Measurements from ENCODE around the gene BCAR3. TPM values are rescaled to one million over a fixed set of nuclear protein-coding genes. Genes with fewer than 3 reads are reported as not detected.

Gene BCAR3
- total RNA-seq, 1 experiment from 2014 or later = 9.3 TPM

DNA sequence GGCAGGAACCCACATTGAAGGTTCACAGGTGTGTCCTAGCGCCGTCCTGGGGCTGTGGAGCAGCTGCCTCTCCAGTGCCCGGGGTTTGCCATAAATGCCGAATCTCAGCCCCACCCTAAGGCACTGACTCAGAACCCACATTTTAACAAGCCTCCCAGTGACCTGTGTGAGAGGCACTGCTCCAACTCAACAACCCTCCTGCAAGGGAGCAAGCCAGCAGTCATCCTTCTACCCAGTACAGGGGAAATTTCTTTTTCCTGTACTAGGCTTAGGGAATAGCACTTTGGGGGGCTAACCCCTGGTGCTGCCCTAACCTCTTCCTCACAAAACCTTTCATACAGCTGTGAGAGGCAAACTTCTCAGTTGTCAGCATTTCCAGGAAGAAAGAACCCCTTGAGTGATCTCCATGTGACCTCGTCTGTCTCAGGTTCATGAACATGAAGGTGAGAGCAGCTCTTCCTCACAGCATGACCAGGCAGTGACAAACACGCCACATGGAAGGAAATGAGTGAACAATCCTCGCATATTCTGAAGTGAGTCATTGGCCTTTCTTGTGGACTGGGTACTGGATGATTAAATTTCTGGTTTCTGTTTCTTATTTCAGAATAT is 11.4 kb upstream of the BCAR3 start:
- Histone ChIP-seq H3K27me3 (replicated peaks; ENCODE audit: control insufficient read depth, insufficient read depth, low read length) (no peaks in the 10 kb centered on the region), H3K4me3 (ENCODE audit: low read depth, low read length) (no peak overlapping the region), H3K4me1 (no peaks in the 10 kb centered on the region), H3K36me3 (ENCODE audit: control insufficient read depth, insufficient read depth, low read length) (no peaks in the 10 kb centered on the region), H3K9me3 (no peaks in the 10 kb centered on the region)
- intact Hi-C loops (cut with micrococcal nuclease; ENCODE audit: unreplicated experiment) = no loop called here
- Mint-ChIP-seq H3K27me3 (ENCODE audit: insufficient read depth, unreplicated experiment) (no peaks in the 10 kb centered on the region), H3K9me3 (ENCODE audit: unreplicated experiment) (no peaks in the 10 kb centered on the region), H3K27ac (ENCODE audit: unreplicated experiment) (no peak overlapping the region), H3K4me3 (ENCODE audit: unreplicated experiment) (no peak overlapping the region), H3K36me3 (ENCODE audit: insufficient read depth, unreplicated experiment) (no peaks in the 10 kb centered on the region), H3K4me1 (ENCODE audit: low read depth, unreplicated experiment) (no peaks in the 10 kb centered on the region)
- POLR2A ChIA-PET = no interaction called here
- no TSS peak for BruUV-seq (replicated peaks)
- CTCF ChIA-PET = no interaction called here
- TF ChIP-seq, protein P1, sequence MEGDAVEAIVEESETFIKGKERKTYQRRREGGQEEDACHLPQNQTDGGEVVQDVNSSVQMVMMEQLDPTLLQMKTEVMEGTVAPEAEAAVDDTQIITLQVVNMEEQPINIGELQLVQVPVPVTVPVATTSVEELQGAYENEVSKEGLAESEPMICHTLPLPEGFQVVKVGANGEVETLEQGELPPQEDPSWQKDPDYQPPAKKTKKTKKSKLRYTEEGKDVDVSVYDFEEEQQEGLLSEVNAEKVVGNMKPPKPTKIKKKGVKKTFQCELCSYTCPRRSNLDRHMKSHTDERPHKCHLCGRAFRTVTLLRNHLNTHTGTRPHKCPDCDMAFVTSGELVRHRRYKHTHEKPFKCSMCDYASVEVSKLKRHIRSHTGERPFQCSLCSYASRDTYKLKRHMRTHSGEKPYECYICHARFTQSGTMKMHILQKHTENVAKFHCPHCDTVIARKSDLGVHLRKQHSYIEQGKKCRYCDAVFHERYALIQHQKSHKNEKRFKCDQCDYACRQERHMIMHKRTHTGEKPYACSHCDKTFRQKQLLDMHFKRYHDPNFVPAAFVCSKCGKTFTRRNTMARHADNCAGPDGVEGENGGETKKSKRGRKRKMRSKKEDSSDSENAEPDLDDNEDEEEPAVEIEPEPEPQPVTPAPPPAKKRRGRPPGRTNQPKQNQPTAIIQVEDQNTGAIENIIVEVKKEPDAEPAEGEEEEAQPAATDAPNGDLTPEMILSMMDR (IDR thresholded peaks at IDR 0.05; ENCODE audit: insufficient read depth in 1 of 2, low read depth in 1 of 2, low read length in 1 of 2, severe bottlenecking in 1 of 2, unreplicated experiment in 1 of 2) = no peak
- no peak for DNase-seq

- ChIA-PET CTCF (no interaction called here), POLR2A (no interaction called here)
- no peak overlapping the region for H3K27ac Mint-ChIP-seq (ENCODE audit: unreplicated experiment)
- H3K36me3 Mint-ChIP-seq (ENCODE audit: insufficient read depth, unreplicated experiment) = no peaks in the 10 kb centered on the region
- intact Hi-C loops (cut with micrococcal nuclease; ENCODE audit: unreplicated experiment) = no loop called here
- no peak for DNase-seq
- H3K36me3 ChIP-seq (ENCODE audit: control insufficient read depth, insufficient read depth, low read length) = no peaks in the 10 kb centered on the region
- no peaks in the 10 kb centered on the region for H3K9me3 Mint-ChIP-seq (ENCODE audit: unreplicated experiment)
- H3K4me1 Mint-ChIP-seq (ENCODE audit: low read depth, unreplicated experiment) = no peaks in the 10 kb centered on the region
- H3K27me3 ChIP-seq (replicated peaks; ENCODE audit: control insufficient read depth, insufficient read depth, low read length) = no peaks in the 10 kb centered on the region
- no peaks in the 10 kb centered on the region for H3K4me1 ChIP-seq
- no peaks in the 10 kb centered on the region for H3K9me3 ChIP-seq
- H3K27me3 Mint-ChIP-seq (ENCODE audit: insufficient read depth, unreplicated experiment) = no peaks in the 10 kb centered on the region
- TF ChIP-seq, protein P1 (IDR thresholded peaks at IDR 0.05; ENCODE audit: insufficient read depth in 1 of 2, low read depth in 1 of 2, low read length in 1 of 2, severe bottlenecking in 1 of 2, unreplicated experiment in 1 of 2) = no peak
- H3K4me3 Mint-ChIP-seq (ENCODE audit: unreplicated experiment) = no peak overlapping the region
- no TSS peak for BruUV-seq (replicated peaks)
- H3K4me3 ChIP-seq (ENCODE audit: low read depth, low read length) = no peak overlapping the region
Observed at GRCh38 chr1:93692451-93692861, 10.8 kb upstream of the BCAR3 start.

GRCh38 chr1:93692026-93692425 is 10.4 kb upstream of the BCAR3 start:
- Histone ChIP-seq H3K36me3 (ENCODE audit: control insufficient read depth, insufficient read depth, low read length) (no peaks in the 10 kb centered on the region), H3K4me1 (no peaks in the 10 kb centered on the region), H3K27me3 (replicated peaks; ENCODE audit: control insufficient read depth, insufficient read depth, low read length) (no peaks in the 10 kb centered on the region), H3K9me3 (no peaks in the 10 kb centered on the region), H3K4me3 (ENCODE audit: low read depth, low read length) (no peak overlapping the region)
- Mint-ChIP-seq H3K27me3 (ENCODE audit: insufficient read depth, unreplicated experiment) (no peaks in the 10 kb centered on the region), H3K27ac (ENCODE audit: unreplicated experiment) (no peak overlapping the region), H3K36me3 (ENCODE audit: insufficient read depth, unreplicated experiment) (no peaks in the 10 kb centered on the region), H3K4me1 (ENCODE audit: low read depth, unreplicated experiment) (no peaks in the 10 kb centered on the region), H3K9me3 (ENCODE audit: unreplicated experiment) (no peaks in the 10 kb centered on the region), H3K4me3 (ENCODE audit: unreplicated experiment) (no peak overlapping the region)
- CTCF ChIA-PET = no interaction called here
- no peak for DNase-seq
- no TSS peak for BruUV-seq (replicated peaks)
- TF ChIP-seq, protein P1 (IDR thresholded peaks at IDR 0.05; ENCODE audit: insufficient read depth in 1 of 2, low read depth in 1 of 2, low read length in 1 of 2, severe bottlenecking in 1 of 2, unreplicated experiment in 1 of 2) = no peak
- intact Hi-C loops (cut with micrococcal nuclease; ENCODE audit: unreplicated experiment) = no loop called here
- POLR2A ChIA-PET = no interaction called here

Data from Caco-2 (cell line).